Left lung (tissue), 10 donors: ENCODE results near the gene CHGA. TPM values are rescaled to one million over a fixed set of nuclear protein-coding genes. Genes with fewer than 3 reads are reported as not detected.

Experiments used
- ATAC-seq: fragments of 200-7000 bp; cut with Tn5 transposase; one replicate; pipeline ENCODE4 v1.9.1; 2020; ENCODE audit warnings: moderate library complexity
- DNase-seq, 4 donors: peaks; one replicate each; pipeline ENCODE4 v3.0.0-alpha.2; 2013 to 2020
- H3K27ac ChIP-seq, 2 donors: fragments of 200-600 bp; sonication (generic) in 1 of 2; one replicate each; pipeline versions ENCODE4 v1.5.0 to v1.8.0; 2020 to 2021
- H3K27me3 ChIP-seq, 2 donors: fragments of 200-600 bp; sonication (generic) in 1 of 2; one replicate each; pipeline versions ENCODE4 v1.5.0 to v1.8.0; 2020 to 2021
- H3K36me3 ChIP-seq, 2 donors: fragments of 200-600 bp; sonication (generic) in 1 of 2; one replicate each; pipeline versions ENCODE4 v1.5.0 to v1.8.0; 2020 to 2021
- H3K4me1 ChIP-seq, 2 donors: fragments of 200-600 bp; one replicate each; pipeline ENCODE4 v1.8.0; 2021
- H3K4me3 ChIP-seq, 2 donors: fragments of 200-600 bp; sonication (generic) in 1 of 2; one replicate each; pipeline versions ENCODE4 v1.5.0 to v1.8.0; 2020 to 2021; ENCODE audit warnings: mild to moderate bottlenecking in 1 of 2
- H3K9me3 ChIP-seq, 2 donors: fragments of 200-600 bp; sonication (generic) in 1 of 2; one replicate each; pipeline versions ENCODE4 v1.5.0 to v1.8.0; 2020 to 2021
- intact Hi-C, 2 donors: fragments of 100-400 bp; cut with DNase I; formaldehyde crosslinking; loops; one replicate each; pipeline versions ENCODE4 v1.11.2 to v1.14.2; 2022
- polyA plus RNA-seq, 6 donors: library from polyadenylated mRNA; unstranded; fragments of 120-200 nt; gene quantifications; one replicate each; pipeline ENCODE4 v1.2.1, GENCODE V29; 2013; ENCODE audit not compliant: insufficient read length in 6 of 6
- total RNA-seq, 2 donors: library from RNA; stranded (reverse); fragmentation: NEBNext Ultra II Directional; extraction: Animal tissue kit (Norgen Biotek cat#: 25700); gene quantifications; one replicate each; pipeline ENCODE4 v1.2.1, GENCODE V29; 2021
- TF ChIP-seq, protein P1 (sequence below), 2 donors: fragments of 200-600 bp; sonication (generic) in 1 of 2; IDR thresholded peaks; one replicate each; pipeline versions ENCODE4 v1.5.0 to v1.8.0; 2021; ENCODE audit warnings: antibody characterized with exemption in 2 of 2
- donor health status: DM: no; HTN: yes; CAD: no.
- donor health status: DM: no; HTN: no; CAD: no.

Gene CHGA
- total and polyA plus RNA-seq, 8 donors, result 0.12 to 4.5 (median 3.1) TPM; not detected in 1

GRCh38 chr14:92880851-92881250 is 42.1 kb upstream of the CHGA start:
- DNase-seq, result peak in 1 of 4 donors; percentile 21

DNA sequence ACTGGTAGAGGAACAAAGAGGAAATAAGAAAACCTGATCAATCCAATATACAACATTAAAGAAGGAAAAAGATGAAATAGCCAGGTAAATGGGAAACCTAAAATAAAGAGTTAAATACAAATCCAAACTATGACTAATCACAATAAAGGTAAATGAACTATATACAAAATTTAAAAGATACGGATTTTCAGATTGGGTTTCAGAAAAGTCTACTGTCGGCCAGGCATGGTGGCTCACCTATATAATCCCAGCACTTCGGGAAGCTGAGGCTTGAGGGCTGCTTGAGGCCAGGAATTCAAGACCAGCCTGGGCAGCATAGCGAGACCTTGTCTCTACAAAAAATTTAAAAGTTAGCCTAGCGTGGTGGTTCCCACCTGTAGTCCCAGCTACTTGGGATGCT is 39.9 kb upstream of the CHGA start:
- Histone ChIP-seq H3K4me1 (no peaks in the 10 kb centered on the region), H3K4me3 (no peak overlapping the region), H3K9me3 (no peaks in the 10 kb centered on the region), H3K36me3 (no peaks in the 10 kb centered on the region), H3K27me3 (peaks cover 0 to 54% of the 10 kb centered on the region in 2 donors), H3K27ac (no peak overlapping the region)
- intact Hi-C loops, result no loop called here
- ATAC-seq (no peak), DNase-seq (no peak)
- TF ChIP-seq, protein P1, sequence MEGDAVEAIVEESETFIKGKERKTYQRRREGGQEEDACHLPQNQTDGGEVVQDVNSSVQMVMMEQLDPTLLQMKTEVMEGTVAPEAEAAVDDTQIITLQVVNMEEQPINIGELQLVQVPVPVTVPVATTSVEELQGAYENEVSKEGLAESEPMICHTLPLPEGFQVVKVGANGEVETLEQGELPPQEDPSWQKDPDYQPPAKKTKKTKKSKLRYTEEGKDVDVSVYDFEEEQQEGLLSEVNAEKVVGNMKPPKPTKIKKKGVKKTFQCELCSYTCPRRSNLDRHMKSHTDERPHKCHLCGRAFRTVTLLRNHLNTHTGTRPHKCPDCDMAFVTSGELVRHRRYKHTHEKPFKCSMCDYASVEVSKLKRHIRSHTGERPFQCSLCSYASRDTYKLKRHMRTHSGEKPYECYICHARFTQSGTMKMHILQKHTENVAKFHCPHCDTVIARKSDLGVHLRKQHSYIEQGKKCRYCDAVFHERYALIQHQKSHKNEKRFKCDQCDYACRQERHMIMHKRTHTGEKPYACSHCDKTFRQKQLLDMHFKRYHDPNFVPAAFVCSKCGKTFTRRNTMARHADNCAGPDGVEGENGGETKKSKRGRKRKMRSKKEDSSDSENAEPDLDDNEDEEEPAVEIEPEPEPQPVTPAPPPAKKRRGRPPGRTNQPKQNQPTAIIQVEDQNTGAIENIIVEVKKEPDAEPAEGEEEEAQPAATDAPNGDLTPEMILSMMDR (IDR thresholded peaks at IDR 0.05), result no peak

More at GRCh38 chr14:92880851-92881250, 42.1 kb upstream of the CHGA start:
- H3K36me3 ChIP-seq, result no peaks in the 10 kb centered on the region
- H3K4me3 ChIP-seq, result no peak overlapping the region
- intact Hi-C loops, result no loop called here
- no peaks in the 10 kb centered on the region for H3K4me1 ChIP-seq
- H3K9me3 ChIP-seq, result no peaks in the 10 kb centered on the region
- TF ChIP-seq, protein P1 (IDR thresholded peaks at IDR 0.05), result peak in 1 of 2 donors; percentile 19
- ATAC-seq, result peak; percentile 70
- peaks cover 0 to 46% of the 10 kb centered on the region in 2 donors for H3K27me3 ChIP-seq
- H3K27ac ChIP-seq, result no peak overlapping the region

- ATAC-seq, result no peak
Measured at GRCh38 chr14:92884410-92884809, 38.5 kb upstream of the CHGA start.

DNA sequence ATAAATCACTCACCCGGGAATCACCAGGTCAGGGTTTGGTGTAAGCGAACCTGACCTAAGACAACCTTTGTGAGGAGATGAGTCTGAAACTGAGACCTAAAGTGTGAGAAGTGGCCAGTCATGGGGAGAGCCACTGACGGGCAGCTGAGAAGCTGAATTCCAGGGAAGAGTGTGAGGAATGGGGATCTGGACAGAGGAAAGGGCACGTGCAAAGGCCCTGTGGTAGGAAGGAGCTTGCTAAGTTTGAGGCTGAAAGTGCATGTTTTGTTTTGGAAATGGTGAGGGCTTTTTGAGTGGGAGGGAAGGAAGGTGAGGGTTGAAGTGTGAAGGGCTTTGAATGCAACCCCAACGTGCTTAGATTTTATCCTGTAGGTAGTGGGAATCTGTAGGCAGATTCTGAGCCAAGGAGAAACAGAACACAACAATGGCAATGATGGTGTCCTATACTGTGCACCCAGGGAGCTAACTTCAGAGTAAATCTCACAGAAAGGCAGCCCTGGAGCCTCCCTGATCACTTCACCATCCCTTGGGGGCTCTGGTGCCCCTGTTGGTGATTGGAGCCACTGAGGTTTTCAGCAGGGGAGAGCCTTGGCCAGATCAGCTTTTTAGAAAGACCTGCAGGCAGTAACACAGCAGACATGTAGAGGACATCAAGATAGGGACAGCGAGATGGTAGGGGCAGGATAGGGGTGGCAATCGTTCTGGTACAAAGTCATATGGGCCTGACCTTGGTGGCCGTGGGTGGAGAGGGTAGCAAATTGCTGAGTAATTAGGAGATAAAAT is 37.5 kb upstream of the CHGA start:
- Histone ChIP-seq H3K36me3 (no peaks in the 10 kb centered on the region), H3K9me3 (no peaks in the 10 kb centered on the region), H3K27me3 (peaks cover 0 to 51% of the 10 kb centered on the region in 2 donors), H3K27ac (no peak overlapping the region), H3K4me1 (no peaks in the 10 kb centered on the region), H3K4me3 (no peak overlapping the region)
- intact Hi-C loops, result no loop called here
- TF ChIP-seq, protein P1 (IDR thresholded peaks at IDR 0.05), result no peak
- DNase-seq (no peak), ATAC-seq (no peak)

More at GRCh38 chr14:92884410-92884809, 38.5 kb upstream of the CHGA start:
- H3K9me3 ChIP-seq, result no peaks in the 10 kb centered on the region
- no peak overlapping the region for H3K4me3 ChIP-seq
- DNase-seq, result no peak
- H3K36me3 ChIP-seq, result no peaks in the 10 kb centered on the region
- H3K4me1 ChIP-seq, result no peaks in the 10 kb centered on the region
- intact Hi-C loops, result no loop called here
- peaks cover 0 to 52% of the 10 kb centered on the region in 2 donors for H3K27me3 ChIP-seq
- H3K27ac ChIP-seq, result no peak overlapping the region
- TF ChIP-seq, protein P1 (IDR thresholded peaks at IDR 0.05), result no peak

GRCh38 chr14:92886337-92886736 is 36.6 kb upstream of the CHGA start:
- intact Hi-C loops, result no loop called here
- TF ChIP-seq, protein P1 (IDR thresholded peaks at IDR 0.05), result no peak
- Histone ChIP-seq H3K4me3 (no peak overlapping the region), H3K9me3 (no peaks in the 10 kb centered on the region), H3K36me3 (no peaks in the 10 kb centered on the region), H3K27me3 (peaks cover 0 to 42% of the 10 kb centered on the region in 2 donors), H3K4me1 (no peaks in the 10 kb centered on the region), H3K27ac (no peak overlapping the region)
- DNase-seq, result no peak
- ATAC-seq, result no peak
